ENCODE results near the gene LRRC56. TPM values are rescaled to one million over a fixed set of nuclear protein-coding genes. Genes with fewer than 3 reads are reported as not detected.

LRRC56 gene
- total and polyA plus RNA-seq, 9 of the 15 experiments (the other 6 are each of a cell fraction or from before 2014, with no cell fraction given), result 0.03 to 4.5 (median 1.0) TPM; not detected in 1

DNA sequence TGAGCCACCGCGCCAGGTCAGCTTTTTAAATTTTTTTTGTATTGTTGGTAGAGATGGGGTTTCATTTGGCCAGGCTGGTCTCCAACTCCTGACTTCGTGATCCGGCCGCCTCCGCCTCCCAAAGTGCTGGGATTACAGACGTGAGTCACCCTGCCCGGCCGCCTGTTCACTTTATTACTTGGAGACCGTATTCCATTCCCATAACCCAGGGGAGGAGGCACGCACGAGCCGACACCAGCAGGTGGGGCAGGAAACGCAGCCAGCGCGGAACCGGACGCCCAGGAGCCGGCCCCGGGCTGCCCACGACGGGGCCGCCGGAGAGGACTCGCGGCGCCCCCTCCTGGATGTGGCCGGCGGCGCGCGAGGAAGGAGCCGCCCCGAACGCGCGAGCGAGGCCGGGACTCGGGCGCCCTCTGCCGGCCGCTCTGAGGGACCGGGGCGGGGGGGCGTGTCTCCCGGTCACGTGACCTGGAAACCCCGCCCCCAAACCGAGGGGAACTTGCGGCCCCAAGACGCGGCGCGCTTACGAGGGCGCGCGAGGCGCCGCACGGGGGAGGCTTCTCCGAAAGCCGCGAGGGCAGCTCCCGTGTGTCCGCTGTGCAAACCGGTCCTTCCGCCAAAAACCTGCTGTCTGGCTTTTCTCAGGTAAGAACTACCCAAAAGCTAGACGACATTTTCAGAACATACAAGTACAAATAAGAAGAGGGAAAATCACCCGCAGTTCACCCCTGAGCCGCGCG lies 18.7 kb upstream of the LRRC56 start (continued):
- TF ChIP-seq, protein P1, sequence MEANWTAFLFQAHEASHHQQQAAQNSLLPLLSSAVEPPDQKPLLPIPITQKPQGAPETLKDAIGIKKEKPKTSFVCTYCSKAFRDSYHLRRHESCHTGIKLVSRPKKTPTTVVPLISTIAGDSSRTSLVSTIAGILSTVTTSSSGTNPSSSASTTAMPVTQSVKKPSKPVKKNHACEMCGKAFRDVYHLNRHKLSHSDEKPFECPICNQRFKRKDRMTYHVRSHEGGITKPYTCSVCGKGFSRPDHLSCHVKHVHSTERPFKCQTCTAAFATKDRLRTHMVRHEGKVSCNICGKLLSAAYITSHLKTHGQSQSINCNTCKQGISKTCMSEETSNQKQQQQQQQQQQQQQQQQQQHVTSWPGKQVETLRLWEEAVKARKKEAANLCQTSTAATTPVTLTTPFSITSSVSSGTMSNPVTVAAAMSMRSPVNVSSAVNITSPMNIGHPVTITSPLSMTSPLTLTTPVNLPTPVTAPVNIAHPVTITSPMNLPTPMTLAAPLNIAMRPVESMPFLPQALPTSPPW (CRISPR knock-in tag; IDR thresholded peaks at IDR 0.05), result peak; percentile 88
- peak; percentile 96 to 97 for TF ChIP-seq MAZ (CRISPR knock-in tag; conservative IDR thresholded peaks at IDR 0.05 in 1 of 2, IDR thresholded peaks at IDR 0.05 in 1 of 2)
- no peak for TF ChIP-seq ZNF668 (CRISPR knock-in tag; IDR thresholded peaks at IDR 0.05)
- TF ChIP-seq DIDO1 (tag; IDR thresholded peaks at IDR 0.05; ENCODE audit: low read depth), result no peak
- no peak for TF ChIP-seq ZNF75A (CRISPR knock-in tag; IDR thresholded peaks at IDR 0.05)
- TF ChIP-seq RBM15 (IDR thresholded peaks at IDR 0.05; ENCODE audit: insufficient read depth, low read length), result no peak
- TF ChIP-seq TCFL5 (CRISPR knock-in tag; conservative IDR thresholded peaks at IDR 0.05), result no peak
- peak in 1 of 2 experiments; percentile 53; a peak in 1 of 4 replicates for TF ChIP-seq SRF (CRISPR knock-in tag; IDR thresholded peaks at IDR 0.05)
- TF ChIP-seq, protein P2, sequence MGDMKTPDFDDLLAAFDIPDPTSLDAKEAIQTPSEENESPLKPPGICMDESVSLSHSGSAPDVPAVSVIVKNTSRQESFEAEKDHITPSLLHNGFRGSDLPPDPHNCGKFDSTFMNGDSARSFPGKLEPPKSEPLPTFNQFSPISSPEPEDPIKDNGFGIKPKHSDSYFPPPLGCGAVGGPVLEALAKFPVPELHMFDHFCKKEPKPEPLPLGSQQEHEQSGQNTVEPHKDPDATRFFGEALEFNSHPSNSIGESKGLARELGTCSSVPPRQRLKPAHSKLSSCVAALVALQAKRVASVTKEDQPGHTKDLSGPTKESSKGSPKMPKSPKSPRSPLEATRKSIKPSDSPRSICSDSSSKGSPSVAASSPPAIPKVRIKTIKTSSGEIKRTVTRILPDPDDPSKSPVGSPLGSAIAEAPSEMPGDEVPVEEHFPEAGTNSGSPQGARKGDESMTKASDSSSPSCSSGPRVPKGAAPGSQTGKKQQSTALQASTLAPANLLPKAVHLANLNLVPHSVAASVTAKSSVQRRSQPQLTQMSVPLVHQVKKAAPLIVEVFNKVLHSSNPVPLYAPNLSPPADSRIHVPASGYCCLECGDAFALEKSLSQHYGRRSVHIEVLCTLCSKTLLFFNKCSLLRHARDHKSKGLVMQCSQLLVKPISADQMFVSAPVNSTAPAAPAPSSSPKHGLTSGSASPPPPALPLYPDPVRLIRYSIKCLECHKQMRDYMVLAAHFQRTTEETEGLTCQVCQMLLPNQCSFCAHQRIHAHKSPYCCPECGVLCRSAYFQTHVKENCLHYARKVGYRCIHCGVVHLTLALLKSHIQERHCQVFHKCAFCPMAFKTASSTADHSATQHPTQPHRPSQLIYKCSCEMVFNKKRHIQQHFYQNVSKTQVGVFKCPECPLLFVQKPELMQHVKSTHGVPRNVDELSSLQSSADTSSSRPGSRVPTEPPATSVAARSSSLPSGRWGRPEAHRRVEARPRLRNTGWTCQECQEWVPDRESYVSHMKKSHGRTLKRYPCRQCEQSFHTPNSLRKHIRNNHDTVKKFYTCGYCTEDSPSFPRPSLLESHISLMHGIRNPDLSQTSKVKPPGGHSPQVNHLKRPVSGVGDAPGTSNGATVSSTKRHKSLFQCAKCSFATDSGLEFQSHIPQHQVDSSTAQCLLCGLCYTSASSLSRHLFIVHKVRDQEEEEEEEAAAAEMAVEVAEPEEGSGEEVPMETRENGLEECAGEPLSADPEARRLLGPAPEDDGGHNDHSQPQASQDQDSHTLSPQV (IDR thresholded peaks at IDR 0.05), result peak; percentile 92
- TF ChIP-seq CCAR2 (IDR thresholded peaks at IDR 0.05; ENCODE audit: low read depth, low read length), result no peak
- TF ChIP-seq SRSF7 (optimal IDR thresholded peaks at IDR 0.05; ENCODE audit: low read depth, low read length), result no peak
- TF ChIP-seq SAP30 (IDR thresholded peaks at IDR 0.05; ENCODE audit: borderline replicate concordance, insufficient read depth, low read depth, low read length, poor library complexity, severe bottlenecking), result no peak
- TF ChIP-seq ZC3H4 (CRISPR knock-in tag; IDR thresholded peaks at IDR 0.05; ENCODE audit: borderline replicate concordance), result no peak
- peak; percentile 61 for TF ChIP-seq EGR1 (conservative IDR thresholded peaks at IDR 0.05)
- peak; percentile 47 for TF ChIP-seq CREB1 (IDR thresholded peaks at IDR 0.05)
- peak; percentile 71; the same call in 1 of the 2 replicates for TF ChIP-seq CREB1 (CRISPR knock-in tag; IDR thresholded peaks at IDR 0.05)
- peak; percentile 5 for TF ChIP-seq DACH1 (IDR thresholded peaks at IDR 0.05; ENCODE audit: partially characterized antibody)
- TF ChIP-seq, protein P3, sequence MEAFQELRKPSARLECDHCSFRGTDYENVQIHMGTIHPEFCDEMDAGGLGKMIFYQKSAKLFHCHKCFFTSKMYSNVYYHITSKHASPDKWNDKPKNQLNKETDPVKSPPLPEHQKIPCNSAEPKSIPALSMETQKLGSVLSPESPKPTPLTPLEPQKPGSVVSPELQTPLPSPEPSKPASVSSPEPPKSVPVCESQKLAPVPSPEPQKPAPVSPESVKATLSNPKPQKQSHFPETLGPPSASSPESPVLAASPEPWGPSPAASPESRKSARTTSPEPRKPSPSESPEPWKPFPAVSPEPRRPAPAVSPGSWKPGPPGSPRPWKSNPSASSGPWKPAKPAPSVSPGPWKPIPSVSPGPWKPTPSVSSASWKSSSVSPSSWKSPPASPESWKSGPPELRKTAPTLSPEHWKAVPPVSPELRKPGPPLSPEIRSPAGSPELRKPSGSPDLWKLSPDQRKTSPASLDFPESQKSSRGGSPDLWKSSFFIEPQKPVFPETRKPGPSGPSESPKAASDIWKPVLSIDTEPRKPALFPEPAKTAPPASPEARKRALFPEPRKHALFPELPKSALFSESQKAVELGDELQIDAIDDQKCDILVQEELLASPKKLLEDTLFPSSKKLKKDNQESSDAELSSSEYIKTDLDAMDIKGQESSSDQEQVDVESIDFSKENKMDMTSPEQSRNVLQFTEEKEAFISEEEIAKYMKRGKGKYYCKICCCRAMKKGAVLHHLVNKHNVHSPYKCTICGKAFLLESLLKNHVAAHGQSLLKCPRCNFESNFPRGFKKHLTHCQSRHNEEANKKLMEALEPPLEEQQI (IDR thresholded peaks at IDR 0.05), result no peak
- TF ChIP-seq SNRNP70 (optimal IDR thresholded peaks at IDR 0.05; ENCODE audit: low read depth, low read length), result no peak
